A549 (cell line): ENCODE measurements around the gene ZNF385A.

Experiments
- CHD4 ChIP-seq: fragments of 200-600 bp; sonication (generic); IDR thresholded peaks from 2 replicates; pipeline ENCODE4 v1.6.1; 2016; ENCODE audit warnings: antibody characterized with exemption, mild to moderate bottlenecking, borderline replicate concordance
- ELK1 ChIP-seq: fragments of 150-350 bp; IDR thresholded peaks from 2 replicates; pipeline ENCODE4 v1.6.1; 2014; ENCODE audit warnings: low read depth, mild to moderate bottlenecking, low read length
- EP300 ChIP-seq, 2 experiments: fragments of >200 bp; sonication (Bioruptor Twin); formaldehyde crosslinking; IDR thresholded peaks; 2 replicates in 1 of 2; 3 replicates in 1 of 2; pipeline ENCODE4 v1.6.1; 2016 to 2017
- GATA3 ChIP-seq: IDR thresholded peaks from 2 replicates; pipeline ENCODE4 v1.6.1; 2012; ENCODE audit warnings: borderline replicate concordance
- JUN ChIP-seq, 2 experiments: fragments of >200 bp; sonication (Bioruptor Twin); formaldehyde crosslinking; IDR thresholded peaks; 2 replicates in 1 of 2; 3 replicates in 1 of 2; pipeline ENCODE4 v1.6.1; 2016 to 2017
- MYC ChIP-seq: IDR thresholded peaks from 2 replicates; pipeline ENCODE4 v1.6.1; 2012; ENCODE audit warnings: mild to moderate bottlenecking, inconsistent platforms, low read length, improper control_type of control experiment, borderline replicate concordance
- POLR2A ChIP-seq: IDR thresholded peaks from 2 replicates; pipeline ENCODE4 v1.6.1; 2012; ENCODE audit warnings: mild to moderate bottlenecking, low read length
- RAD21 ChIP-seq, 2 experiments: fragments of >200 bp in 1 of 2; sonication (Bioruptor Twin) in 1 of 2; formaldehyde crosslinking in 1 of 2; IDR thresholded peaks in 1 of 2; conservative IDR thresholded peaks in 1 of 2; 2 replicates in 1 of 2; 3 replicates in 1 of 2; pipeline ENCODE4 v1.6.1; 2012 to 2018; ENCODE audit warnings: inconsistent platforms in 1 of 2
- RARB ChIP-seq: fragments of 250-450 bp; sonication (Bioruptor Pico); IDR thresholded peaks from 2 replicates; pipeline ENCODE4 v1.8.0; 2021; ENCODE audit warnings: mild to moderate bottlenecking, moderate library complexity
- RCOR1 ChIP-seq: fragments of 150-350 bp; IDR thresholded peaks from 2 replicates; pipeline ENCODE4 v1.6.1; 2014; ENCODE audit warnings: antibody characterized with exemption, low read length, low read depth
- REST ChIP-seq: fragments of 200-600 bp; sonication (generic); IDR thresholded peaks from 2 replicates; pipeline ENCODE4 v1.6.1; 2016; ENCODE audit warnings: antibody characterized with exemption, mild to moderate bottlenecking, moderate library complexity
- RFX5 ChIP-seq: fragments of 450-650 bp; IDR thresholded peaks from 2 replicates; pipeline ENCODE4 v1.7.1; 2014; ENCODE audit warnings: antibody characterized with exemption, mild to moderate bottlenecking, moderate library complexity
- TP53 ChIP-seq: fragments of 250-450 bp; sonication (Bioruptor Pico); IDR thresholded peaks from 2 replicates; pipeline ENCODE4 v1.5.0; 2021; ENCODE audit warnings: mild to moderate bottlenecking, moderate library complexity
- TF ChIP-seq, protein P1 (sequence below): fragments of >200 bp; sonication (Bioruptor Twin); formaldehyde crosslinking; IDR thresholded peaks from 3 replicates; pipeline ENCODE4 v1.5.1; 2016

DNA sequence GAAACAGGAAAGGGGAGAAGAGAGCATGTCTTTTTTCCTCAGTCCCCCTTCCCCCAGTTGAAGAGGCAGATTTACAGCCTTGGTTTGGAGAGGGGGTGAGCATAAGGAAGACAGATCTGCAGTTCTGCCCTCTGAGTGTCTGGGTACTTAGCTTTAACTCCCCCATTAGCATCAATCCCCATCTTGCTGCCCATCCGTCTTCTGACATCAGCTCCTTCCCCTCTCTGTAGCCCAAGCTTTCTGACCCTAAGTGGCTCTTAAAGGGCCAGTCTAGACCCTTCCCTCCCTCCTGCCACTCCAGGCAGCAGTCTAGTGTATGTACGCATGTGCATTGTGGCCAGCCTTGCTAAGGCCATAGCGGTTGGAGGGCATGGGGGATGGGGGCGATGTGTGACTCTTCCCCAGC lies 27.6 kb downstream of the ZNF385A start:
- TF ChIP-seq GATA3, result no peak
- TF ChIP-seq RFX5, result no peak
- no peak for TF ChIP-seq ELK1
- TF ChIP-seq, protein P1, sequence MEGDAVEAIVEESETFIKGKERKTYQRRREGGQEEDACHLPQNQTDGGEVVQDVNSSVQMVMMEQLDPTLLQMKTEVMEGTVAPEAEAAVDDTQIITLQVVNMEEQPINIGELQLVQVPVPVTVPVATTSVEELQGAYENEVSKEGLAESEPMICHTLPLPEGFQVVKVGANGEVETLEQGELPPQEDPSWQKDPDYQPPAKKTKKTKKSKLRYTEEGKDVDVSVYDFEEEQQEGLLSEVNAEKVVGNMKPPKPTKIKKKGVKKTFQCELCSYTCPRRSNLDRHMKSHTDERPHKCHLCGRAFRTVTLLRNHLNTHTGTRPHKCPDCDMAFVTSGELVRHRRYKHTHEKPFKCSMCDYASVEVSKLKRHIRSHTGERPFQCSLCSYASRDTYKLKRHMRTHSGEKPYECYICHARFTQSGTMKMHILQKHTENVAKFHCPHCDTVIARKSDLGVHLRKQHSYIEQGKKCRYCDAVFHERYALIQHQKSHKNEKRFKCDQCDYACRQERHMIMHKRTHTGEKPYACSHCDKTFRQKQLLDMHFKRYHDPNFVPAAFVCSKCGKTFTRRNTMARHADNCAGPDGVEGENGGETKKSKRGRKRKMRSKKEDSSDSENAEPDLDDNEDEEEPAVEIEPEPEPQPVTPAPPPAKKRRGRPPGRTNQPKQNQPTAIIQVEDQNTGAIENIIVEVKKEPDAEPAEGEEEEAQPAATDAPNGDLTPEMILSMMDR, result no peak
- no peak for TF ChIP-seq POLR2A
- no peak for TF ChIP-seq REST
- no peak for TF ChIP-seq CHD4
- TF ChIP-seq MYC, result no peak
- TF ChIP-seq RCOR1, result no peak
- no peak for TF ChIP-seq RARB
- no peak for TF ChIP-seq EP300 (IDR thresholded peaks at IDR 0.05)
- no peak for TF ChIP-seq TP53 (CRISPR knock-in tag)
- TF ChIP-seq JUN (IDR thresholded peaks at IDR 0.05), result no peak
- TF ChIP-seq RAD21 (conservative IDR thresholded peaks at IDR 0.05 in 1 of 2, IDR thresholded peaks at IDR 0.05 in 1 of 2), result no peak
